Astrocyte (in vitro differentiated cells and primary cell): ENCODE data around the gene NUP205. TPM values are rescaled to one million over a fixed set of nuclear protein-coding genes. Genes with fewer than 3 reads are reported as not detected.

ENCODE experiments used
- DNase-seq: peaks from one replicate; pipeline ENCODE4 v3.0.0-alpha.2; 2010; ENCODE audit warnings: low read depth
- FAIRE-seq: peaks from 2 replicates; lab custom pipeline; 2011; peaks lifted over from hg19 to GRCh38; lab: Jason Lieb, UNC
- H2AFZ ChIP-seq: 2 replicates; pipeline ENCODE4 v1.6.0; 2012; ENCODE audit warnings: low read depth, low read length, inconsistent platforms
- H3K27ac ChIP-seq: 2 replicates; pipeline ENCODE4 v1.5.1; 2011; ENCODE audit warnings: low read depth, low read length, inconsistent platforms
- H3K27me3 ChIP-seq: 2 replicates; pipeline ENCODE4 v1.6.0; 2011; ENCODE audit warnings: low read length, inconsistent platforms; ENCODE audit not compliant: insufficient read depth
- H3K36me3 ChIP-seq: 2 replicates; pipeline ENCODE4 v1.5.1; 2011; ENCODE audit warnings: low read length, inconsistent platforms; ENCODE audit not compliant: insufficient read depth
- H3K4me1 ChIP-seq: 2 replicates; pipeline ENCODE4 v1.5.1; 2011; ENCODE audit warnings: low read length, inconsistent platforms; ENCODE audit not compliant: insufficient read depth
- H3K4me2 ChIP-seq: 2 replicates; pipeline ENCODE4 v1.6.0; 2012; ENCODE audit warnings: low read length, inconsistent platforms
- H3K4me3 ChIP-seq: 2 replicates; pipeline ENCODE4 v1.5.1; 2011; ENCODE audit warnings: low read depth, mild to moderate bottlenecking, low read length, inconsistent platforms; ENCODE audit not compliant: insufficient read depth
- H3K79me2 ChIP-seq: 2 replicates; pipeline ENCODE4 v1.6.0; 2012; ENCODE audit warnings: mild to moderate bottlenecking, low read length, inconsistent platforms; ENCODE audit not compliant: insufficient read depth
- H3K9ac ChIP-seq: 2 replicates; pipeline ENCODE4 v1.6.0; 2012; ENCODE audit warnings: mild to moderate bottlenecking, low read length, inconsistent platforms
- H3K9me3 ChIP-seq: 2 replicates; pipeline ENCODE4 v1.5.1; 2012; ENCODE audit warnings: low read depth, mild to moderate bottlenecking, low read length, inconsistent platforms; ENCODE audit not compliant: insufficient read depth
- H4K20me1 ChIP-seq: 2 replicates; pipeline ENCODE4 v1.6.0; 2012; ENCODE audit warnings: low read length, inconsistent platforms; ENCODE audit not compliant: insufficient read depth
- H3K27ac Mint-ChIP-seq: one replicate; pipeline ENCODE4 v1.8.0; 2021; ENCODE audit warnings: mild to moderate bottlenecking, mixed read lengths; ENCODE audit not compliant: unreplicated experiment
- H3K27me3 Mint-ChIP-seq: one replicate; pipeline ENCODE4 v1.8.0; 2021; ENCODE audit warnings: low read depth, mixed read lengths; ENCODE audit not compliant: unreplicated experiment
- H3K36me3 Mint-ChIP-seq: one replicate; pipeline ENCODE4 v1.8.0; 2021; ENCODE audit warnings: low read depth, mixed read lengths; ENCODE audit not compliant: unreplicated experiment
- H3K4me1 Mint-ChIP-seq: one replicate; pipeline ENCODE4 v1.8.0; 2021; ENCODE audit warnings: low read depth, mixed read lengths; ENCODE audit not compliant: unreplicated experiment
- H3K4me3 Mint-ChIP-seq: one replicate; pipeline ENCODE4 v1.8.0; 2021; ENCODE audit warnings: mild to moderate bottlenecking, moderate library complexity, mixed read lengths; ENCODE audit not compliant: unreplicated experiment
- H3K9me3 Mint-ChIP-seq: one replicate; pipeline ENCODE4 v1.8.0; 2021; ENCODE audit warnings: mild to moderate bottlenecking, mixed read lengths; ENCODE audit not compliant: unreplicated experiment
- EZH2 ChIP-seq: IDR thresholded peaks from 2 replicates; pipeline ENCODE4 v1.6.1; 2012; ENCODE audit warnings: mild to moderate bottlenecking, low read length, inconsistent platforms; ENCODE audit not compliant: insufficient read depth
- total RNA-seq: library from RNA; stranded (reverse); gene quantifications from 2 replicates; pipeline ENCODE4 v1.2.1, GENCODE V29; 2021
- TF ChIP-seq, protein P1 (sequence below): IDR thresholded peaks from 2 replicates; pipeline ENCODE4 v1.5.1; 2011; ENCODE audit warnings: low read depth, mild to moderate bottlenecking, inconsistent platforms, low read length, moderate library complexity; ENCODE audit not compliant: insufficient read depth

Gene NUP205
- total RNA-seq, 1 donor from 2014 or later: 50.5 TPM

GRCh38 chr7:135697276-135698049 lies 139.7 kb downstream of the NUP205 start:
- Mint-ChIP-seq H3K4me1 (peaks cover 14% of the 10 kb centered on the region), H3K27ac (no peak overlapping the region), H3K9me3 (peaks cover 2% of the 10 kb centered on the region), H3K4me3 (no peak overlapping the region), H3K36me3 (peaks cover 12% of the 10 kb centered on the region), H3K27me3 (no peaks in the 10 kb centered on the region)
- Histone ChIP-seq H2AFZ (no peak overlapping the region), H3K36me3 (no peaks in the 10 kb centered on the region), H3K4me3 (no peak overlapping the region), H3K27me3 (no peaks in the 10 kb centered on the region), H3K9ac (no peak overlapping the region), H3K4me2 (no peak overlapping the region), H3K27ac (no peak overlapping the region), H3K4me1 (no peaks in the 10 kb centered on the region), H3K79me2 (no peaks in the 10 kb centered on the region), H3K9me3 (no peaks in the 10 kb centered on the region), H4K20me1 (no peaks in the 10 kb centered on the region)
- TF ChIP-seq EZH2: no peak
- TF ChIP-seq, protein P1, sequence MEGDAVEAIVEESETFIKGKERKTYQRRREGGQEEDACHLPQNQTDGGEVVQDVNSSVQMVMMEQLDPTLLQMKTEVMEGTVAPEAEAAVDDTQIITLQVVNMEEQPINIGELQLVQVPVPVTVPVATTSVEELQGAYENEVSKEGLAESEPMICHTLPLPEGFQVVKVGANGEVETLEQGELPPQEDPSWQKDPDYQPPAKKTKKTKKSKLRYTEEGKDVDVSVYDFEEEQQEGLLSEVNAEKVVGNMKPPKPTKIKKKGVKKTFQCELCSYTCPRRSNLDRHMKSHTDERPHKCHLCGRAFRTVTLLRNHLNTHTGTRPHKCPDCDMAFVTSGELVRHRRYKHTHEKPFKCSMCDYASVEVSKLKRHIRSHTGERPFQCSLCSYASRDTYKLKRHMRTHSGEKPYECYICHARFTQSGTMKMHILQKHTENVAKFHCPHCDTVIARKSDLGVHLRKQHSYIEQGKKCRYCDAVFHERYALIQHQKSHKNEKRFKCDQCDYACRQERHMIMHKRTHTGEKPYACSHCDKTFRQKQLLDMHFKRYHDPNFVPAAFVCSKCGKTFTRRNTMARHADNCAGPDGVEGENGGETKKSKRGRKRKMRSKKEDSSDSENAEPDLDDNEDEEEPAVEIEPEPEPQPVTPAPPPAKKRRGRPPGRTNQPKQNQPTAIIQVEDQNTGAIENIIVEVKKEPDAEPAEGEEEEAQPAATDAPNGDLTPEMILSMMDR: no peak
- DNase-seq (no peak), FAIRE-seq (no peak)

Other genes with a start within 250 kb of the NUP205 start
- 22.1 and 24.9 TPM in 2 replicates for gene CNOT4, start 47.8 kb upstream of the NUP205 start, total RNA-seq
- 28.1 and 29.7 TPM in 2 replicates for gene STMP1, start 104.6 kb downstream of the NUP205 start, total RNA-seq
- 0.07 TPM in 1 of 2 replicates, not detected in the other for gene SLC13A4, start 170.3 kb downstream of the NUP205 start, total RNA-seq
- gene FAM180A, start 190.9 kb downstream of the NUP205 start, total RNA-seq: not detected in 2 replicates